WTC11 (cell line): ENCODE results near the gene IL12B. TPM values are rescaled to one million over a fixed set of nuclear protein-coding genes. Genes with fewer than 3 reads are reported as not detected.
"Not testable (repeated sequence)": the region's sequence is repeated elsewhere in the genome, so short reads cannot be mapped to it uniquely, and the experiment has no call there.

Source experiments
- ATAC-seq: fragments of 200-7000 bp; cut with Tn5 transposase; 2 replicates; pipeline ENCODE4 v1.10.0; 2021; ENCODE audit warnings: mild to moderate bottlenecking, moderate library complexity
- Bru-seq: library from RNA; stranded (reverse); fragments of 400-500 nt; gene quantifications from one replicate; lab custom pipeline; 2021; lab: Mats Ljungman, UMichigan
- CTCF ChIA-PET: fragments of 300-600 bp; sonication (Branson Sonifier 250); formaldehyde crosslinking; loops from one replicate; lab custom pipeline; 2021; ENCODE audit warnings: antibody characterized with exemption; lab: Charles Lee
- POLR2A ChIA-PET: fragments of 350-600 bp; sonication (Branson Sonifier 250); formaldehyde crosslinking; loops from one replicate; lab custom pipeline; 2021; ENCODE audit warnings: antibody characterized with exemption; lab: Charles Lee
- DNase-seq: peaks from one replicate; pipeline ENCODE4 v3.0.0; 2021; ENCODE audit warnings: low spot score
- H3K27ac Mint-ChIP-seq: 2 replicates; pipeline ENCODE4 v1.8.0; 2021; ENCODE audit warnings: mixed read lengths
- H3K27me3 Mint-ChIP-seq: 2 replicates; pipeline ENCODE4 v1.8.0; 2021; ENCODE audit warnings: low read depth, mild to moderate bottlenecking, moderate library complexity, mixed read lengths
- H3K36me3 Mint-ChIP-seq: 2 replicates; pipeline ENCODE4 v1.8.0; 2021; ENCODE audit warnings: mixed read lengths
- H3K4me1 Mint-ChIP-seq: 2 replicates; pipeline ENCODE4 v1.8.0; 2022; ENCODE audit warnings: mixed read lengths
- H3K4me3 Mint-ChIP-seq: 2 replicates; pipeline ENCODE4 v1.8.0; 2021; ENCODE audit warnings: mild to moderate bottlenecking, moderate library complexity, mixed read lengths
- H3K9me3 Mint-ChIP-seq: 2 replicates; pipeline ENCODE4 v1.8.0; 2021; ENCODE audit warnings: mixed read lengths
- ATF1 ChIP-seq: sonication (generic); formaldehyde crosslinking; IDR thresholded peaks from 2 replicates; pipeline ENCODE4 v1.8.1; 2023; ENCODE audit warnings: mild to moderate bottlenecking, moderate library complexity, missing genetic modification reagents
- ATF2 ChIP-seq: sonication (generic); formaldehyde crosslinking; IDR thresholded peaks from 2 replicates; pipeline ENCODE4 v1.8.1; 2022; ENCODE audit warnings: low read depth, missing genetic modification reagents, borderline replicate concordance
- CBFB ChIP-seq: sonication (generic); formaldehyde crosslinking; IDR thresholded peaks from 2 replicates; pipeline ENCODE4 v1.8.1; 2022; ENCODE audit warnings: mild to moderate bottlenecking, low read depth, missing genetic modification reagents
- EMX1 ChIP-seq: fragments of 250-450 bp; sonication (Bioruptor Pico); IDR thresholded peaks from 2 replicates; pipeline ENCODE4 v1.8.0; 2021; ENCODE audit warnings: mild to moderate bottlenecking
- ERG ChIP-seq: fragments of 250-450 bp; sonication (Bioruptor Pico); IDR thresholded peaks from 2 replicates; pipeline ENCODE4 v1.8.0; 2021; ENCODE audit warnings: mild to moderate bottlenecking
- FOXP1 ChIP-seq: sonication (generic); formaldehyde crosslinking; IDR thresholded peaks from 2 replicates; pipeline ENCODE4 v1.8.0; 2022; ENCODE audit warnings: missing genetic modification reagents, mild to moderate bottlenecking, moderate library complexity, borderline replicate concordance
- GABPB1 ChIP-seq: sonication (generic); formaldehyde crosslinking; IDR thresholded peaks from 2 replicates; pipeline ENCODE4 v1.8.1; 2023; ENCODE audit warnings: mild to moderate bottlenecking, missing genetic modification reagents
- HMGA2 ChIP-seq: fragments of 250-450 bp; sonication (Bioruptor Pico); IDR thresholded peaks from 2 replicates; pipeline ENCODE4 v1.4.0; 2021; ENCODE audit warnings: mild to moderate bottlenecking, moderate library complexity
- IRF1 ChIP-seq: sonication (generic); formaldehyde crosslinking; IDR thresholded peaks from 2 replicates; pipeline ENCODE4 v1.8.0; 2023; ENCODE audit warnings: missing genetic modification reagents
- JAZF1 ChIP-seq: fragments of 250-450 bp; sonication (Bioruptor Pico); IDR thresholded peaks from 2 replicates; pipeline ENCODE4 v1.9.0; 2021; ENCODE audit warnings: moderate library complexity, mild to moderate bottlenecking, inconsistent platforms
- KAT7 ChIP-seq: sonication (generic); formaldehyde crosslinking; IDR thresholded peaks from 2 replicates; pipeline ENCODE4 v1.8.1; 2023; ENCODE audit warnings: missing genetic modification reagents, mild to moderate bottlenecking, borderline replicate concordance
- NFYB ChIP-seq: sonication (generic); formaldehyde crosslinking; conservative IDR thresholded peaks from 2 replicates; pipeline ENCODE4 v1.8.0; 2022; ENCODE audit warnings: low read depth, missing genetic modification reagents
- NR1H2 ChIP-seq: sonication (generic); formaldehyde crosslinking; IDR thresholded peaks from 2 replicates; pipeline ENCODE4 v1.9.0; 2021; ENCODE audit warnings: mild to moderate bottlenecking, moderate library complexity, missing genetic modification reagents
- NR3C1 ChIP-seq: sonication (generic); formaldehyde crosslinking; conservative IDR thresholded peaks from 2 replicates; pipeline ENCODE4 v1.8.1; 2023; ENCODE audit warnings: low read depth, mild to moderate bottlenecking, missing genetic modification reagents
- OVOL2 ChIP-seq: fragments of 250-450 bp; sonication (Bioruptor Pico); IDR thresholded peaks from 2 replicates; pipeline ENCODE4 v1.9.0; 2021; ENCODE audit warnings: mild to moderate bottlenecking, borderline replicate concordance
- SMAD4 ChIP-seq: sonication (generic); formaldehyde crosslinking; IDR thresholded peaks from 2 replicates; pipeline ENCODE4 v1.8.0; 2022; ENCODE audit warnings: mild to moderate bottlenecking, missing genetic modification reagents
- ZNF317 ChIP-seq: sonication (generic); formaldehyde crosslinking; IDR thresholded peaks from 2 replicates; pipeline ENCODE4 v1.8.1; 2023; ENCODE audit warnings: low read depth, mild to moderate bottlenecking, moderate library complexity, missing genetic modification reagents, borderline replicate concordance
- ZNF425 ChIP-seq: fragments of 250-450 bp; sonication (Bioruptor Pico); conservative IDR thresholded peaks from 2 replicates; pipeline ENCODE4 v1.9.0; 2021; ENCODE audit warnings: mild to moderate bottlenecking
- long read RNA-seq, 3 experiments: library from RNA in 1 of 3; library from capped mRNA in 1 of 3; library from polyadenylated mRNA in 1 of 3; unstranded in 2 of 3; stranded (forward) in 1 of 3; transcript quantifications; one replicate each; pipeline ENCODE4 v2.0.0, GENCODE V29; 2021
- total RNA-seq: library from RNA; stranded (reverse); gene quantifications from 3 replicates; pipeline ENCODE4 v1.2.3, GENCODE V29; 2021
- TF ChIP-seq, protein P1 (sequence below): sonication (generic); formaldehyde crosslinking; IDR thresholded peaks from 2 replicates; pipeline ENCODE4 v1.8.0; 2022; ENCODE audit warnings: mild to moderate bottlenecking, missing genetic modification reagents
- TF ChIP-seq, protein P2 (sequence below): sonication (generic); formaldehyde crosslinking; IDR thresholded peaks from 2 replicates; pipeline ENCODE4 v1.8.0; 2022; ENCODE audit warnings: mild to moderate bottlenecking, missing genetic modification reagents
- TF ChIP-seq, protein P3 (sequence below): sonication (generic); formaldehyde crosslinking; IDR thresholded peaks from 2 replicates; pipeline ENCODE4 v1.8.1; 2022; ENCODE audit warnings: mild to moderate bottlenecking, moderate library complexity, missing genetic modification reagents

IL12B gene
- total RNA-seq (not detected in 3 replicates), Bru-seq, nascent RNA (percentile 13 among the genes with signal in this experiment)
- long read RNA-seq, experiment 1 = 0 reads
- long read RNA-seq, experiment 2 = 0 reads
- long read RNA-seq, experiment 3 = 0 reads

GRCh38 chr5:159330131-159330800 is at the start of gene IL12B:
Gene IL12B (minus strand): TSS chr5:159330487. CDS start chr5:159326782, 3,705 bp downstream.
- Mint-ChIP-seq H3K27me3 (no peaks in the 10 kb centered on the region; the same call in 1 of the 2 replicates), H3K36me3 (no peaks in the 10 kb centered on the region), H3K4me3 (peak within 1 kb of the TSS; percentile 75), H3K9me3 (no peaks in the 10 kb centered on the region), H3K27ac (no peak within 1 kb of the TSS), H3K4me1 (peaks cover 13% of the 10 kb centered on the region)
- CTCF ChIA-PET = no interaction called here
- POLR2A ChIA-PET = interaction anchor here (0.6 kb wide), 1 partner anchor 993 kb away, joined by 3 read pairs; no protein-coding TSS in a partner anchor
- ATAC-seq (no peak), DNase-seq (no peak)
- no peak for TF ChIP-seq CBFB
- TF ChIP-seq SMAD4 (CRISPR knock-in tag) = no peak
- no peak for TF ChIP-seq ATF2
- TF ChIP-seq EMX1 (CRISPR knock-in tag) = no peak
- TF ChIP-seq, protein P1, sequence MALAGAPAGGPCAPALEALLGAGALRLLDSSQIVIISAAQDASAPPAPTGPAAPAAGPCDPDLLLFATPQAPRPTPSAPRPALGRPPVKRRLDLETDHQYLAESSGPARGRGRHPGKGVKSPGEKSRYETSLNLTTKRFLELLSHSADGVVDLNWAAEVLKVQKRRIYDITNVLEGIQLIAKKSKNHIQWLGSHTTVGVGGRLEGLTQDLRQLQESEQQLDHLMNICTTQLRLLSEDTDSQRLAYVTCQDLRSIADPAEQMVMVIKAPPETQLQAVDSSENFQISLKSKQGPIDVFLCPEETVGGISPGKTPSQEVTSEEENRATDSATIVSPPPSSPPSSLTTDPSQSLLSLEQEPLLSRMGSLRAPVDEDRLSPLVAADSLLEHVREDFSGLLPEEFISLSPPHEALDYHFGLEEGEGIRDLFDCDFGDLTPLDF (CRISPR knock-in tag) = no peak
- no peak for TF ChIP-seq NFYB (CRISPR knock-in tag)
- TF ChIP-seq FOXP1 (CRISPR knock-in tag) = no peak
- no peak for TF ChIP-seq KAT7 (CRISPR knock-in tag)
- no peak for TF ChIP-seq JAZF1 (CRISPR knock-in tag)
- no peak for TF ChIP-seq ATF1 (CRISPR knock-in tag)
- TF ChIP-seq, all 79 proteins: peak for 0

- Mint-ChIP-seq H3K4me3 (no peak overlapping the region), H3K27me3 (peaks cover 17% of the 10 kb centered on the region), H3K4me1 (no peaks in the 10 kb centered on the region), H3K36me3 (peaks cover 37% of the 10 kb centered on the region), H3K9me3 (peaks cover 71% of the 10 kb centered on the region), H3K27ac (no peak overlapping the region)
- ChIA-PET POLR2A (no interaction called here), CTCF (no interaction called here)
- TF ChIP-seq NR3C1 (CRISPR knock-in tag) (no peak), HMGA2 (CRISPR knock-in tag) (no peak), ERG (no peak), ZNF317 (CRISPR knock-in tag) (no peak), IRF1 (CRISPR knock-in tag) (no peak), NR1H2 (CRISPR knock-in tag) (no peak), SMAD4 (CRISPR knock-in tag) (no peak), OVOL2 (no peak), KAT7 (CRISPR knock-in tag) (no peak), ZNF425 (CRISPR knock-in tag) (no peak), GABPB1 (CRISPR knock-in tag) (no peak)
- TF ChIP-seq, protein P2, sequence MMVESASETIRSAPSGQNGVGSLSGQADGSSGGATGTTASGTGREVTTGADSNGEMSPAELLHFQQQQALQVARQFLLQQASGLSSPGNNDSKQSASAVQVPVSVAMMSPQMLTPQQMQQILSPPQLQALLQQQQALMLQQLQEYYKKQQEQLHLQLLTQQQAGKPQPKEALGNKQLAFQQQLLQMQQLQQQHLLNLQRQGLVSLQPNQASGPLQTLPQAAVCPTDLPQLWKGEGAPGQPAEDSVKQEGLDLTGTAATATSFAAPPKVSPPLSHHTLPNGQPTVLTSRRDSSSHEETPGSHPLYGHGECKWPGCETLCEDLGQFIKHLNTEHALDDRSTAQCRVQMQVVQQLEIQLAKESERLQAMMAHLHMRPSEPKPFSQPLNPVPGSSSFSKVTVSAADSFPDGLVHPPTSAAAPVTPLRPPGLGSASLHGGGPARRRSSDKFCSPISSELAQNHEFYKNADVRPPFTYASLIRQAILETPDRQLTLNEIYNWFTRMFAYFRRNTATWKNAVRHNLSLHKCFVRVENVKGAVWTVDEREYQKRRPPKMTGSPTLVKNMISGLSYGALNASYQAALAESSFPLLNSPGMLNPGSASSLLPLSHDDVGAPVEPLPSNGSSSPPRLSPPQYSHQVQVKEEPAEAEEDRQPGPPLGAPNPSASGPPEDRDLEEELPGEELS (CRISPR knock-in tag) = no peak
- TF ChIP-seq, protein P3, sequence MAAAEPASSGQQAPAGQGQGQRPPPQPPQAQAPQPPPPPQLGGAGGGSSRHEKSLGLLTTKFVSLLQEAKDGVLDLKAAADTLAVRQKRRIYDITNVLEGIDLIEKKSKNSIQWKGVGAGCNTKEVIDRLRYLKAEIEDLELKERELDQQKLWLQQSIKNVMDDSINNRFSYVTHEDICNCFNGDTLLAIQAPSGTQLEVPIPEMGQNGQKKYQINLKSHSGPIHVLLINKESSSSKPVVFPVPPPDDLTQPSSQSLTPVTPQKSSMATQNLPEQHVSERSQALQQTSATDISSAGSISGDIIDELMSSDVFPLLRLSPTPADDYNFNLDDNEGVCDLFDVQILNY (CRISPR knock-in tag) = no peak
- DNase-seq = no peak
- ATAC-seq = no peak
Measured at GRCh38 chr5:159377653-159378052, 47.4 kb upstream of the IL12B start.

DNA sequence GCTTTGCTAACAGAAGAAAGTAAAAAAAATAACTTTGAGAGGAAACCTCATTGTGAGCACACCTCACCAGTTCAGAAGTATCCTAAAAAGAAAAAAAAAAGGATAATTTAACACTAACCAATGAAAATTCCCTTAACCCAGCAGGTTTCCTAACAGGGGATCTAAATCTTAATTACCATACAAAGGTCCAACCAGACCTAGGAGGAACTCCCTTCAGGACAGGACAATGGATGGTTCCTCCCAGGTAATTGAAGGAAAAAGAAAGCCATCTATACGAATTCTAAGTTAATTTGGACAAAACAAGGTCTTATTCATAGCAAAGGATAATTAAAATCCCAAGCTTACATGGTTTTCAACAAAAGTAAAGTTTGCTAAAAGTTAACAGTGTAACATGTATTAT is 37.6 kb upstream of the IL12B start:
- ATAC-seq, H3K36me3 Mint-ChIP-seq, H3K27ac Mint-ChIP-seq, DNase-seq, CTCF ChIA-PET, H3K4me3 Mint-ChIP-seq, H3K4me1 Mint-ChIP-seq, POLR2A ChIA-PET: not testable (repeated sequence)
- Mint-ChIP-seq H3K9me3 (peaks cover 19% of the 10 kb centered on the region), H3K27me3 (peaks cover 45% of the 10 kb centered on the region)
